ENCODE data around the gene SMAD3. TPM values are rescaled to one million over a fixed set of nuclear protein-coding genes. Genes with fewer than 3 reads are reported as not detected.

The SMAD3 gene
- total and polyA plus RNA-seq, 2 of the 4 experiments (the other 2 are of a cell fraction): 71.0 to 177 TPM

- intact Hi-C loops (cut with micrococcal nuclease): no loop called here
Measured at GRCh38 chr15:67050522-67051087, 14.8 kb upstream of the SMAD3 start.

More at GRCh38 chr15:67050522-67051087, 14.8 kb upstream of the SMAD3 start:
- ChIA-PET CTCF (interaction anchor here (0.9 kb wide), 1 partner anchor 11 kb away, joined by 3 read pairs; no protein-coding TSS in a partner anchor), POLR2A (ENCODE audit: unreplicated experiment) (no interaction called here)
- H2BK120ac ChIP-seq (ENCODE audit: low read depth, low read length): peak overlapping the region; percentile 91
- H3K18ac ChIP-seq (ENCODE audit: low read depth, low read length): peak overlapping the region; percentile 54
- peak overlapping the region; percentile 82 for H4K91ac ChIP-seq (ENCODE audit: insufficient read depth, low read depth, low read length)
- peak overlapping the region; percentile 98 for H2BK5ac ChIP-seq (ENCODE audit: low read depth, low read length, poor library complexity, severe bottlenecking)
- peak overlapping the region; percentile 100 for H3K4ac ChIP-seq (ENCODE audit: low read depth, low read length)
- no peak overlapping the region for H3K56ac ChIP-seq (ENCODE audit: extremely low read depth, insufficient read depth, low read length)
- in situ Hi-C loops (cut with MboI; ENCODE audit: low sequenced_read_pairs): no loop called here
- WGBS, 2 experiments (ENCODE audit: extremely low coverage in 2 of 2, insufficient read length in 1 of 2): no CpG with 5 or more reads among the region's 5 CpGs
- H4K8ac ChIP-seq (ENCODE audit: low read depth in 2 of 2, low read length in 2 of 2): peak overlapping the region; percentile 81 to 86; a peak in 3 of 4 replicates
- no peak overlapping the region for H2AK9ac ChIP-seq (replicated peaks; ENCODE audit: low read depth, low read length, poor library complexity)
- peak overlapping the region; percentile 25; the same call in 1 of the 2 replicates for H4K5ac ChIP-seq (ENCODE audit: low read depth, low read length)
- peak overlapping the region; percentile 93; the same call in 2 of the 3 replicates for H2BK15ac ChIP-seq (ENCODE audit: low read depth, low read length)
- no TSS peak for BruUV-seq (replicated peaks)
- peak overlapping the region; percentile 89 for H2AK5ac ChIP-seq (ENCODE audit: low read depth, low read length)
- no peak overlapping the region for H3K4me2 ChIP-seq (ENCODE audit: low read depth, low read length)
- H3K4me3 ChIP-seq (ENCODE audit: insufficient read depth, low read depth, low read length): no peak overlapping the region
- H3K9ac ChIP-seq (ENCODE audit: low read depth, low read length): no peak overlapping the region
- ATAC-seq (ENCODE audit: low read depth) (no peak), DNase-seq (no peak)
- peaks cover 27% of the 10 kb centered on the region for H3K9me1 ChIP-seq (ENCODE audit: insufficient read depth, low read length)
- H3K9me3 ChIP-seq (ENCODE audit: control insufficient read depth, insufficient read depth, low read length): no peaks in the 10 kb centered on the region
- H4K20me1 ChIP-seq (ENCODE audit: insufficient read depth, low read length): no peaks in the 10 kb centered on the region
- H3K4me1 ChIP-seq (ENCODE audit: control insufficient read depth, insufficient read depth, low read length): peaks cover 34% of the 10 kb centered on the region
- H3K79me1 ChIP-seq (ENCODE audit: low read depth in 1 of 2, low read length in 2 of 2): peaks cover 13 to 33% of the 10 kb centered on the region in 2 experiments
- dilution Hi-C loops (cut with HindIII; ENCODE audit: low sequenced_read_pairs, unreplicated experiment): no loop called here
- no peak overlapping the region for H2AFZ ChIP-seq (replicated peaks; ENCODE audit: low read length, poor library complexity)
- H3K27ac ChIP-seq (ENCODE audit: insufficient read depth, low read length): peak overlapping the region; percentile 79
- TF ChIP-seq RAD21 (IDR thresholded peaks at IDR 0.05; ENCODE audit: low read length) (no peak), CEBPB (IDR thresholded peaks at IDR 0.05; ENCODE audit: low read depth, low read length) (no peak)
- no peaks in the 10 kb centered on the region for H3K27me3 ChIP-seq (ENCODE audit: control insufficient read depth, insufficient read depth, low read length)
- peak overlapping the region; percentile 67 for H3K14ac ChIP-seq (replicated peaks; ENCODE audit: low read depth, low read length)
- H3K36me3 ChIP-seq (ENCODE audit: control insufficient read depth, insufficient read depth, low read length): no peaks in the 10 kb centered on the region
- H3K23ac ChIP-seq (ENCODE audit: low read depth, low read length): peak overlapping the region; percentile 37
- peak overlapping the region; percentile 91 for H2BK20ac ChIP-seq (ENCODE audit: low read depth, low read length)
